Astrocyte of the spinal cord (primary cell): ENCODE measurements around the gene CDCA4.

Experiments
- DNase-seq: peaks from one replicate; pipeline ENCODE4 v3.0.0; 2011; ENCODE audit warnings: low read depth, low spot score
- H3K4me3 ChIP-seq: 2 replicates; pipeline ENCODE4 v1.5.1; 2011; ENCODE audit warnings: low read depth, mild to moderate bottlenecking, low read length, moderate library complexity
- in situ Hi-C: cut with HindIII; loops from 2 replicates; pipeline ENCODE4 v1.10.0; 2017; ENCODE audit warnings: low sequenced_read_pairs
- TF ChIP-seq, protein P1 (sequence below): IDR thresholded peaks from 2 replicates; pipeline ENCODE4 v1.5.1; 2012; ENCODE audit warnings: low read depth, mild to moderate bottlenecking, low read length, inconsistent platforms

Gene CDCA4

DNA sequence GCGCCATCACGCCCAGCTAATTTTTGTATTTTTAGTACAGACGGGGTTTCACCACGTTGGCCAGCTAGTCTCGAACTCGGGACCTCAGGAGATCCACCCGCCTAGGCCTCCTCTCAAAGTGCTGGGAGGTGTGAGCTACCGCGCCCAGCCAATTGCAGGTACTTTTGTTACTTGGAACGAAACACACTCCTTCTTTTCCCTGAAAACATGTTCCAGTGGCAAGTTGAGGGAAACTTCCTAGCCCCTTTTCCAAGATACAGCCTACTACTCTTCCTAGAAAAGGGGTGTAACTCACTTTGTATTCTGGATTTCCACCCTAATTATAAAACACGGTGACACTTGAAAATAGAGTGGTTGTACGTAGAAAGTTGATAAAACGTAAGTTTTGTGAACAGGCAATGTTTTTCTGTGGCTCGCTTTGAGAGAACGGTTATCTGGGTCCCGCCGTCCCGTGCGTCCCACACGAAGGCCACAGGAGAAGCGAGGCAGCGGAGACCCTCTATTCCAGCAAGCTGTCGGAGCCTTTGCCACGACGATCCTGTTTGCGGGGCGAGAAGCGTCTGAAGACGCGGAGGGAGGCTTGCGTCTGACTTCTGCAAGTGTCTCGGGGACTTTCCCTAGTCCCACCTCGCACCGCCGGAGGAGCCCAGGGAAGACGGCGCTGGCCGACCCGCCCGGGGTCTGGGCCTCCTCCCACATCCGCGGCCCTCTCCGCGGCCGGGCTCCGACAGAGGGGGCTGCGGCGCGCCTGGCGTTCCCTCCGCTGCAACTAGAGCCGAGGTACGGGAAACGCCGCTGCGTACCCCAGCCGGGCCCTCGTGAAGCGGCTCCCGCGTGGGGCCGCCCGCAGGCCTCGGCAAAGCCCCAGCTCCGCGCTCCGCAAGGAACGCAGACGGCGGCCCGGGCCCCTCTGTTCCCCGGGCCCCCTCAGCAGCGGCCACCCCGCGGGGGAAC lies 745 bp downstream of the CDCA4 start:
- peak; percentile 41 for DNase-seq
- TF ChIP-seq, protein P1, sequence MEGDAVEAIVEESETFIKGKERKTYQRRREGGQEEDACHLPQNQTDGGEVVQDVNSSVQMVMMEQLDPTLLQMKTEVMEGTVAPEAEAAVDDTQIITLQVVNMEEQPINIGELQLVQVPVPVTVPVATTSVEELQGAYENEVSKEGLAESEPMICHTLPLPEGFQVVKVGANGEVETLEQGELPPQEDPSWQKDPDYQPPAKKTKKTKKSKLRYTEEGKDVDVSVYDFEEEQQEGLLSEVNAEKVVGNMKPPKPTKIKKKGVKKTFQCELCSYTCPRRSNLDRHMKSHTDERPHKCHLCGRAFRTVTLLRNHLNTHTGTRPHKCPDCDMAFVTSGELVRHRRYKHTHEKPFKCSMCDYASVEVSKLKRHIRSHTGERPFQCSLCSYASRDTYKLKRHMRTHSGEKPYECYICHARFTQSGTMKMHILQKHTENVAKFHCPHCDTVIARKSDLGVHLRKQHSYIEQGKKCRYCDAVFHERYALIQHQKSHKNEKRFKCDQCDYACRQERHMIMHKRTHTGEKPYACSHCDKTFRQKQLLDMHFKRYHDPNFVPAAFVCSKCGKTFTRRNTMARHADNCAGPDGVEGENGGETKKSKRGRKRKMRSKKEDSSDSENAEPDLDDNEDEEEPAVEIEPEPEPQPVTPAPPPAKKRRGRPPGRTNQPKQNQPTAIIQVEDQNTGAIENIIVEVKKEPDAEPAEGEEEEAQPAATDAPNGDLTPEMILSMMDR = no peak
- in situ Hi-C loops = no loop called here
- H3K4me3 ChIP-seq = peak overlapping the region; percentile 61

DNA sequence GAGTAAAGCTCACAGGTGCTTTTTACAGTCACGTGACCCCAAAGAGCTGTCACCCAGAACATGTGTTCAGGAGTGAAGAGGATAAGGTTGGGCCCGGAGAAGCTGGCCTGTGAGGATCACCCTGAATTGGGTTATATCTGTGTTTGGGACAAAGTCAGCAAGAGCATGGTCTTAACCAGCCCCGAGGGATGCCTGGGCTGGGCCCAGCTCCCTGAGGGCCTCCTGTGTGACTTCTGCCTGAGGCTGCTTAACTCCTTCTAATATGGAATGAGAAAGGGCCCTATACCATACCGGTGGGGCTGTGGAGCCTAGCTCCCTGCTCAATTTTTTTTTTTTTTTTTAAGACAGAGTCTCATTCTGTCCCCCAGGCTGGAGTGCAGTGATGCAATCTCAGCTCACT lies 2.5 kb downstream of the CDCA4 start:
- in situ Hi-C loops = no loop called here
- TF ChIP-seq, protein P1 = no peak
- no peak for DNase-seq
- no peak overlapping the region for H3K4me3 ChIP-seq

DNA sequence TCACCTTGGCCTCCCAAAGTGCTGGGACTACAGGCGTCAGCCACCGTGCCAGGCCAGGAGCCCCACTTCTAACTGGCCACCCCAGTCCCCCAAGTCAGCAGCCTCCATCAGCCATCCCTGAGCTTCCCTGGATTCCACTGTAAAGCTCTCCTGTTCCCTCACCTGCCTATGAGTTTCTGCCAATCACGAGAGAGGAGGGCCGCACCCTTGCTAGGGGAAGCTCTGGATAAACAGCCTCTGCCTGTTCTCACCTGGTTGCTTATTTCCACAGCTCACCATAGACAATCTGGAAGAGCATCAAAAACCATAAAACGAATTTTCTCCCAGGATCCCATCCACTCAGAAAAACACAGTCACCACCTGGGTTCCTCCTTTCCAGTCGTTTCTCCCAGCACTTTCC lies 5.0 kb downstream of the CDCA4 start:
- no peak for DNase-seq
- in situ Hi-C loops = no loop called here
- H3K4me3 ChIP-seq = no peak overlapping the region
- TF ChIP-seq, protein P1 = no peak

DNA sequence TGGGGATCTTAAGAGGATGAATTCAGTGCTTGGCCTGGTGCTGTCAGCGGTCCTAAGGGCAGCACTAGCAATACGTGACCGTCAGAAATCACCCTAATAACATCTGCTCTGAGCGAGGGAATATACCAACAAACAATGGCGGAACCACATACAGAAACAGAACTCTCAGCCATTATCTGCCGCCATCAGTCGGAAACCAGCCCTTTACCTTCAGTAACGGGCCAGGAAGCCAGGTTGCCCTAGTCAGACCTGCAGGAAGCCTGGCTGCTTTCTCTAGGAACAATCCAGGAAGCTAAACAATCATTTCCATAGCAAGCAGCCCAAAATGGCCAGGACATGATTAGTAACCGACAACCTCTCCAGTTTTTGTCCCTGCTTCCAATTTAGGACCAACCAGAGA lies 5.6 kb downstream of the CDCA4 start:
- DNase-seq = no peak
- in situ Hi-C loops = no loop called here
- TF ChIP-seq, protein P1 = no peak
- H3K4me3 ChIP-seq = no peak overlapping the region

DNA sequence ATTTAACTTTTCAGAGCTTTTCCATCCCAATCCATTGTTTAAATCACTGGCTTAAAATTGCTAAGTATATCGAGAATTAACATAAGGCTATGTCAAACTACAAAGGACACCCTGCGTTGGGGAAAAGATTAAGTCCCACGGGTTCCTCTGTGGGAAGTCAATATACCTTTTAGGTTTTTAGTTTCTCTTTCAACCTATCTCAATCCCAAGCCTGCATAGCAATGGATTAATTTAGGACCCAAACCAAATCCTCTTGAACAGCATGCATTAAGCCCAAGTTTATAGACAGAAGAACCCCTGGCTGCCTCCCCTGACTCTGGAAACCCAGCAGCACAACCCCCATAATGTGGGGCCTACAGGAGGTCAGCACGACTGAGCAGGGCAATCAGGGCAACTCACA lies 6.3 kb downstream of the CDCA4 start:
- in situ Hi-C loops = no loop called here
- H3K4me3 ChIP-seq = no peak overlapping the region
- DNase-seq = no peak
- TF ChIP-seq, protein P1 = no peak

DNA sequence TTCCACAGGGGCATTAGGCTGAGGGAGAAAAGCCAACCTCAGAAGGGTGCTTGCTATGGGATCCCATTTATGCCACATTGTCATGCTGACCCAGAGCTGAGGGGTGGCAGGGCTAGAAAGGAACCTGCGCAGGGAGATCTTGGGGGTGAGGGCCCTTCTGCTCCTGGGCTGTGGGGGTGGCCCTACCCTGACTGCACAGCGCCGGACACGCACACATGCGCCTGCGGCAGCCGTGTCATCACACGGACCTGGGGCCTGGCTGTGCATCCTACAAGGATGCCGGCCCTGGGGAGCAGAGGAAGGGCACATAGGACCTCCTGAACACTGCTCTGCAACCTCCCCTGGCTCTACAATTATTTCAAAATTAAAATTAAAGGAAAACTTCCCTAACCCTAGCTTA lies 6.9 kb downstream of the CDCA4 start:
- no peak overlapping the region for H3K4me3 ChIP-seq
- no peak for DNase-seq
- TF ChIP-seq, protein P1 = no peak
- in situ Hi-C loops = no loop called here
